Left renal pelvis (tissue), 4 donors: ENCODE measurements around the gene SEC14L6. TPM values are rescaled to one million over a fixed set of nuclear protein-coding genes. Genes with fewer than 3 reads are reported as not detected.

Source experiments
- DNase-seq, 4 donors: peaks; one replicate each; pipeline ENCODE4 v3.0.0-alpha.2; 2013; ENCODE audit warnings: low read depth in 4 of 4, low spot score in 3 of 4
- polyA plus RNA-seq, 4 donors: library from polyadenylated mRNA; unstranded; fragments of 120-200 nt; gene quantifications; one replicate each; pipeline ENCODE4 v1.2.1, GENCODE V29; 2013; ENCODE audit not compliant: insufficient read length in 4 of 4

SEC14L6 gene
- polyA plus RNA-seq, 4 donors: 4.2 to 10.0 (median 6.3) TPM

GRCh38 chr22:30539368-30539767 is 7.2 kb downstream of the SEC14L6 start:
- DNase-seq: no peak

GRCh38 chr22:30538280-30538679 is 8.3 kb downstream of the SEC14L6 start:
- DNase-seq: no peak

- DNase-seq: no peak
Observed at GRCh38 chr22:30537083-30537731, 9.3 kb downstream of the SEC14L6 start.

- DNase-seq: no peak
Observed at GRCh38 chr22:30535182-30535581, 11.4 kb downstream of the SEC14L6 start.

- no peak for DNase-seq
Observed at GRCh38 chr22:30531651-30532608, 14.6 kb downstream of the SEC14L6 start.

GRCh38 chr22:30526656-30527055 is 19.9 kb downstream of the SEC14L6 start:
- no peak for DNase-seq

GRCh38 chr22:30523646-30524489 is 22.7 kb downstream of the SEC14L6 start:
- DNase-seq: no peak

GRCh38 chr22:30521368-30522156 is 25.0 kb downstream of the SEC14L6 start:
- no peak for DNase-seq

GRCh38 chr22:30519842-30520425 is 26.6 kb downstream of the SEC14L6 start:
- DNase-seq: no peak

- no peak for DNase-seq
Observed at GRCh38 chr22:30516731-30517130, 29.8 kb downstream of the SEC14L6 start.

- no peak for DNase-seq
Observed at GRCh38 chr22:30516273-30516672, 30.3 kb downstream of the SEC14L6 start.

GRCh38 chr22:30514252-30514651 is 32.3 kb downstream of the SEC14L6 start:
- DNase-seq: no peak

GRCh38 chr22:30513462-30513861 is 33.1 kb downstream of the SEC14L6 start:
- DNase-seq: no peak

- DNase-seq: no peak
Observed at GRCh38 chr22:30511911-30512310, 34.6 kb downstream of the SEC14L6 start.

- no peak for DNase-seq
Observed at GRCh38 chr22:30511109-30511508, 35.4 kb downstream of the SEC14L6 start.

GRCh38 chr22:30508216-30508615 is 38.3 kb downstream of the SEC14L6 start:
- no peak for DNase-seq

- no peak for DNase-seq
Observed at GRCh38 chr22:30507670-30508069, 38.9 kb downstream of the SEC14L6 start.

- DNase-seq: no peak
Observed at GRCh38 chr22:30506507-30506968, 40.0 kb downstream of the SEC14L6 start.

GRCh38 chr22:30503551-30503950 is 43.0 kb downstream of the SEC14L6 start:
- DNase-seq: no peak

GRCh38 chr22:30502911-30503310 is 43.6 kb downstream of the SEC14L6 start:
- DNase-seq: no peak
